Measurements from ENCODE around the gene CNIH2.

CNIH2 gene

GRCh38 chr11:66278363-66279091 is 552 bp downstream of the CNIH2 start:
- CTCF ChIA-PET = interaction anchor here (1.8 kb wide), 1 partner anchor 56 kb away, joined by 6 read pairs; no protein-coding TSS in a partner anchor
- POLR2A ChIA-PET = no interaction called here
- DNase-seq (ENCODE audit: extremely low spot score) = no peak
- no peak for TF ChIP-seq PKNOX1 (IDR thresholded peaks at IDR 0.05)
- no peak for TF ChIP-seq FOXM1 (IDR thresholded peaks at IDR 0.05; ENCODE audit: borderline replicate concordance)
- no peak for TF ChIP-seq BHLHE40 (IDR thresholded peaks at IDR 0.05; ENCODE audit: borderline replicate concordance)
- TF ChIP-seq L3MBTL2 (conservative IDR thresholded peaks at IDR 0.05) = no peak

- no peak for DNase-seq (ENCODE audit: extremely low spot score)
- TF ChIP-seq FOXA1 (IDR thresholded peaks at IDR 0.05) (no peak), PKNOX1 (IDR thresholded peaks at IDR 0.05) (no peak), NFRKB (IDR thresholded peaks at IDR 0.05) (no peak), FOXM1 (IDR thresholded peaks at IDR 0.05; ENCODE audit: borderline replicate concordance) (no peak), SP1 (IDR thresholded peaks at IDR 0.05) (no peak), L3MBTL2 (conservative IDR thresholded peaks at IDR 0.05) (no peak), ZNF384 (IDR thresholded peaks at IDR 0.05) (no peak), BHLHE40 (IDR thresholded peaks at IDR 0.05; ENCODE audit: borderline replicate concordance) (no peak), ARNT (IDR thresholded peaks at IDR 0.05) (no peak), LEF1 (IDR thresholded peaks at IDR 0.05; ENCODE audit: borderline replicate concordance) (no peak)
- CTCF ChIA-PET = interaction anchor here (0.6 to 1.8 kb wide), 3 partner anchors 8 to 57 kb away, joined by 3 to 8 read pairs (median 6); no protein-coding TSS in a partner anchor
- POLR2A ChIA-PET = interaction anchor here (2.3 to 2.8 kb wide), 2 partner anchors 10 to 11 kb away, joined by 12 to 15 read pairs; partner anchors contain the start of genes RAB1B and YIF1A
Measured at GRCh38 chr11:66279092-66279734, 1.2 kb downstream of the CNIH2 start.

- TF ChIP-seq PKNOX1 (IDR thresholded peaks at IDR 0.05) = peak; percentile 61
- no peak for TF ChIP-seq FOXK2 (IDR thresholded peaks at IDR 0.05)
- CTCF ChIA-PET = interaction anchor here (1.2 kb wide), 1 partner anchor 22 kb away, joined by 3 read pairs; no protein-coding TSS in a partner anchor
- no peak for DNase-seq (ENCODE audit: extremely low spot score)
- POLR2A ChIA-PET = interaction anchor here (1.2 to 2.8 kb wide), 3 partner anchors 9 to 28 kb away, joined by 3 to 15 read pairs (median 12); partner anchors contain the start of genes RAB1B and YIF1A
Measured at GRCh38 chr11:66280428-66280827, 2.5 kb downstream of the CNIH2 start.

GRCh38 chr11:66281001-66281400 is 3.0 kb downstream of the CNIH2 start:
- ChIA-PET CTCF (no interaction called here), POLR2A (interaction anchor here (1.2 to 2.8 kb wide), 4 partner anchors 8 to 27 kb away, joined by 3 to 15 read pairs (median 8); partner anchors contain the start of genes RAB1B and YIF1A)
- no peak for TF ChIP-seq LEF1 (IDR thresholded peaks at IDR 0.05; ENCODE audit: borderline replicate concordance)
- TF ChIP-seq ELF4 (IDR thresholded peaks at IDR 0.05) = no peak
- no peak for TF ChIP-seq TARDBP (IDR thresholded peaks at IDR 0.05)
- TF ChIP-seq ARNT (IDR thresholded peaks at IDR 0.05) = no peak
- TF ChIP-seq FOXK2 (IDR thresholded peaks at IDR 0.05) = no peak
- no peak for TF ChIP-seq SUZ12 (IDR thresholded peaks at IDR 0.05)
- no peak for TF ChIP-seq SP1 (IDR thresholded peaks at IDR 0.05)
- no peak for TF ChIP-seq HDGF (IDR thresholded peaks at IDR 0.05; ENCODE audit: borderline replicate concordance)
- no peak for TF ChIP-seq CTBP1 (IDR thresholded peaks at IDR 0.05; ENCODE audit: borderline replicate concordance)
- no peak for TF ChIP-seq FOXA1 (IDR thresholded peaks at IDR 0.05)
- TF ChIP-seq BHLHE40 (IDR thresholded peaks at IDR 0.05; ENCODE audit: borderline replicate concordance) = no peak
- TF ChIP-seq PKNOX1 (IDR thresholded peaks at IDR 0.05) = no peak
- no peak for TF ChIP-seq FOXM1 (IDR thresholded peaks at IDR 0.05; ENCODE audit: borderline replicate concordance)
- TF ChIP-seq L3MBTL2 (conservative IDR thresholded peaks at IDR 0.05) = no peak
- no peak for TF ChIP-seq NFRKB (IDR thresholded peaks at IDR 0.05)
- TF ChIP-seq ZNF384 (IDR thresholded peaks at IDR 0.05) = no peak
- no peak for DNase-seq (ENCODE audit: extremely low spot score)

- TF ChIP-seq L3MBTL2 (conservative IDR thresholded peaks at IDR 0.05) = no peak
- no peak for TF ChIP-seq TARDBP (IDR thresholded peaks at IDR 0.05)
- no peak for TF ChIP-seq FOXM1 (IDR thresholded peaks at IDR 0.05; ENCODE audit: borderline replicate concordance)
- no peak for TF ChIP-seq FOXA1 (IDR thresholded peaks at IDR 0.05)
- ChIA-PET POLR2A (interaction anchor here (1.0 to 2.8 kb wide), 4 partner anchors 8 to 26 kb away, joined by 3 to 12 read pairs (median 4); partner anchors contain the start of gene YIF1A), CTCF (interaction anchor here (1.0 to 2.9 kb wide), 6 partner anchors 9 to 60 kb away, joined by 3 to 9 read pairs (median 4); partner anchors contain the start of genes RAB1B and TMEM151A)
- no peak for DNase-seq (ENCODE audit: extremely low spot score)
Measured at GRCh38 chr11:66281776-66282467, 3.9 kb downstream of the CNIH2 start.

All from HEK293T (cell line).